K562 (cell line): Measurements from ENCODE around the gene SIRT7. TPM values are rescaled to one million over a fixed set of nuclear protein-coding genes. Genes with fewer than 3 reads are reported as not detected.

Source experiments
- ATAC-seq: fragments of 200-7000 bp; cut with Tn5 transposase; 3 replicates; pipeline ENCODE4 v1.9.1; 2020; ENCODE audit warnings: moderate library complexity
- BruUV-seq: library from RNA; stranded (reverse); fragments of 400-500 nt; replicated peaks from 2 replicates; lab custom pipeline; 2021; lab: Mats Ljungman, UMichigan
- CTCF ChIA-PET: fragments of 300-600 bp; formaldehyde crosslinking; extraction: SDS; loops from one replicate; lab custom pipeline; 2021; ENCODE audit warnings: low intra/inter-chr PET ratio; lab: Yijun Ruan, JAX
- POLR2A ChIA-PET: fragments of 300-600, 350-650 bp; sonication (Branson Sonifier 250); formaldehyde crosslinking; extraction: SDS; loops from one replicate; lab custom pipeline; 2021; ENCODE audit warnings: antibody characterized with exemption, inconsistent platforms; lab: Yijun Ruan, JAX
- DNase-seq, 4 experiments: peaks; one replicate each; pipeline versions ENCODE4 v3.0.0 to v3.0.0-alpha.2; 2011 to 2018; ENCODE audit warnings: low spot score in 3 of 4, mixed read lengths in 3 of 4; ENCODE audit errors: extremely low read depth in 1 of 4
- FAIRE-seq: peaks from 2 replicates; lab custom pipeline; 2011; peaks lifted over from hg19 to GRCh38; lab: Jason Lieb, UNC
- H2AFZ ChIP-seq: 2 replicates; pipeline ENCODE4 v1.6.0; 2011; ENCODE audit warnings: low read depth, low read length, control low read depth, inconsistent platforms
- H3K27ac ChIP-seq: fragments of 200-600 bp; 3 replicates; pipeline ENCODE4 v1.8.0; 2011; ENCODE audit warnings: low read depth, mild to moderate bottlenecking, control low read depth, inconsistent platforms, low read length, moderate library complexity, mixed read lengths; ENCODE audit errors: extremely low read depth
- H3K27me3 ChIP-seq, 2 experiments: fragments of 300-600 bp in 1 of 2; 2 replicates in 1 of 2; 3 replicates in 1 of 2; pipeline versions ENCODE4 v1.6.0 to v1.8.0; 2011; ENCODE audit warnings: inconsistent platforms in 2 of 2, low read length in 2 of 2, mild to moderate bottlenecking in 1 of 2, mixed read lengths in 1 of 2, moderate library complexity in 1 of 2; ENCODE audit not compliant: control insufficient read depth in 2 of 2, insufficient read depth in 2 of 2
- H3K36me3 ChIP-seq: fragments of 300-600 bp; 3 replicates; pipeline ENCODE4 v1.8.0; 2011; ENCODE audit warnings: mild to moderate bottlenecking, low read length, inconsistent platforms; ENCODE audit not compliant: control insufficient read depth, insufficient read depth
- H3K4me1 ChIP-seq, 2 experiments: fragments of 200-600 bp in 1 of 2; replicated peaks in 1 of 2; 2 replicates in 1 of 2; 3 replicates in 1 of 2; pipeline versions ENCODE4 v1.5.1 to v1.8.0; 2011; ENCODE audit warnings: inconsistent platforms in 2 of 2, low read length in 2 of 2, mild to moderate bottlenecking in 1 of 2, mixed read lengths in 1 of 2, moderate library complexity in 1 of 2; ENCODE audit not compliant: control insufficient read depth in 2 of 2, insufficient read depth in 2 of 2
- H3K4me2 ChIP-seq: 2 replicates; pipeline ENCODE4 v1.6.1; 2011; ENCODE audit warnings: low read length, control low read depth, inconsistent platforms, mixed read lengths; ENCODE audit not compliant: insufficient read depth
- H3K4me3 ChIP-seq: fragments of 200-600 bp; sonication (generic), shearing (Covaris generic); 2 replicates; pipeline ENCODE4 v1.5.1; 2016; ENCODE audit warnings: control low read depth, inconsistent platforms
- H3K79me2 ChIP-seq: fragments of 200-600 bp; 3 replicates; pipeline ENCODE4 v1.8.0; 2011; ENCODE audit warnings: low read length, inconsistent platforms; ENCODE audit not compliant: control insufficient read depth, insufficient read depth
- H3K9ac ChIP-seq, 2 experiments: 2 replicates each; pipeline versions ENCODE4 v1.6.0 to v1.6.1; 2011; ENCODE audit warnings: low read depth in 2 of 2, low read length in 2 of 2, control low read depth in 1 of 2, inconsistent platforms in 1 of 2, mild to moderate bottlenecking in 1 of 2, mixed read lengths in 1 of 2; ENCODE audit not compliant: insufficient read depth in 1 of 2
- H3K9me1 ChIP-seq: one replicate; pipeline ENCODE4 v1.6.0; 2011; ENCODE audit warnings: inconsistent platforms, mild to moderate bottlenecking, low read length, moderate library complexity; ENCODE audit not compliant: control insufficient read depth, insufficient read depth
- H3K9me3 ChIP-seq: replicated peaks from 2 replicates; pipeline ENCODE4 v1.5.1; 2011; ENCODE audit warnings: low read depth, low read length, inconsistent platforms; ENCODE audit not compliant: control insufficient read depth, insufficient read depth
- H4K20me1 ChIP-seq: replicated peaks from 2 replicates; pipeline ENCODE4 v1.6.1; 2011; ENCODE audit warnings: low read length, inconsistent platforms, mixed read lengths; ENCODE audit not compliant: control insufficient read depth, insufficient read depth
- CBFA2T2 ChIP-seq: fragments of 450-650 bp; conservative IDR thresholded peaks from 2 replicates; pipeline ENCODE4 v1.6.1; 2017; ENCODE audit warnings: mild to moderate bottlenecking
- CBFA2T3 ChIP-seq: fragments of 450-650 bp; IDR thresholded peaks from 2 replicates; pipeline ENCODE4 v1.6.1; 2017
- GABPA ChIP-seq: fragments of 200-800 bp; sonication (Bioruptor generic); conservative IDR thresholded peaks from 2 replicates; pipeline ENCODE4 v1.6.1; 2016; ENCODE audit warnings: low read depth, missing genetic modification characterization, missing compliant biosample characterization
- HMG20B ChIP-seq: fragments of 250-450 bp; sonication (Bioruptor Pico); IDR thresholded peaks from 2 replicates; pipeline ENCODE4 v1.5.0; 2021; ENCODE audit warnings: mild to moderate bottlenecking
- KLF10 ChIP-seq: fragments of 250-450 bp; sonication (Bioruptor Pico); IDR thresholded peaks from 2 replicates; pipeline ENCODE4 v1.6.1; 2021; ENCODE audit warnings: matching md5 sums
- MEF2A ChIP-seq: IDR thresholded peaks from 2 replicates; pipeline ENCODE4 v1.6.1; 2011; ENCODE audit warnings: low read depth, mild to moderate bottlenecking, low read length, moderate library complexity; ENCODE audit not compliant: control insufficient read depth
- MYBL2 ChIP-seq, 2 experiments: fragments of 450-650 bp in 1 of 2; sonication (generic) in 1 of 2; formaldehyde crosslinking in 1 of 2; IDR thresholded peaks; 2 replicates each; pipeline versions ENCODE4 v1.6.1 to v1.8.1; 2017 to 2022; ENCODE audit warnings: borderline replicate concordance in 1 of 2, inconsistent platforms in 1 of 2, low read depth in 1 of 2, mild to moderate bottlenecking in 1 of 2, missing genetic modification reagents in 1 of 2, moderate library complexity in 1 of 2
- RBM14 ChIP-seq: fragments of 200-400 bp; formaldehyde crosslinking; IDR thresholded peaks from 2 replicates; pipeline ENCODE4 v1.6.1; 2018; ENCODE audit warnings: low read depth, mild to moderate bottlenecking, low read length, moderate library complexity, borderline replicate concordance; ENCODE audit not compliant: insufficient read depth
- RBM39 ChIP-seq: fragments of 200-400 bp; formaldehyde crosslinking; optimal IDR thresholded peaks from 2 replicates; pipeline ENCODE3; 2018; ENCODE audit warnings: low read depth, low read length
- SMARCC2 ChIP-seq: fragments of 450-650 bp; IDR thresholded peaks from 2 replicates; pipeline ENCODE4 v1.6.1; 2017; ENCODE audit warnings: antibody characterized with exemption, moderate library complexity, mild to moderate bottlenecking, low read depth
- SOX6 ChIP-seq: fragments of 450-650 bp; IDR thresholded peaks from 2 replicates; pipeline ENCODE4 v1.6.1; 2014; ENCODE audit warnings: mild to moderate bottlenecking
- SPI1 ChIP-seq: IDR thresholded peaks from 2 replicates; pipeline ENCODE4 v1.6.1; 2011; ENCODE audit warnings: low read depth, low read length, control low read depth, borderline replicate concordance
- ZNF311 ChIP-seq: fragments of 250-450 bp; sonication (Bioruptor Pico); IDR thresholded peaks from 2 replicates; pipeline ENCODE4 v1.4.0; 2020; ENCODE audit warnings: mild to moderate bottlenecking, moderate library complexity
- ZSCAN29 ChIP-seq: fragments of 450-650 bp; IDR thresholded peaks from 2 replicates; pipeline ENCODE4 v1.6.1; 2017
- WGBS: fragments of 100-300 bp; shearing (Covaris generic); methylation state at CpG from one replicate; pipeline ENCODE4 v1.1.6; 2016; ENCODE audit warnings: low coverage, mixed read lengths; ENCODE audit not compliant: insufficient coverage; ENCODE audit errors: missing lambda C conversion rate; 5-methylcytosine and 5-hydroxymethylcytosine counted together
- in situ Hi-C: fragments of 300-500 bp; cut with MboI; formaldehyde crosslinking; loops from 4 replicates; pipeline ENCODE4 v1.15.0; 2018; ENCODE audit warnings: inconsistent platforms, mixed read lengths
- intact Hi-C: fragments of 100-400 bp; cut with micrococcal nuclease; formaldehyde crosslinking; loops from 2 replicates; pipeline ENCODE4 v1.14.2; 2022
- polyA plus RNA-seq, 8 experiments: library from polyadenylated mRNA; depleted of rRNA in 4 of 8; stranded (reverse) in 5 of 8; unstranded in 3 of 8; fragments of >200 nt; fragmentation: Nextera tagmentation in 2 of 8; fragmentation: Illumina TruSeq in 1 of 8; extraction: Ambion mirVana in 2 of 8; extraction: Trizol in 1 of 8; gene quantifications; 2 replicates each; pipeline versions ENCODE4 v1.2.1 to v1.2.3, GENCODE V29; 2011 to 2014; ENCODE audit warnings: inconsistent platforms in 1 of 8, missing spikeins in 1 of 8
- total RNA-seq, 7 experiments: library from RNA; depleted of rRNA in 6 of 7; stranded (reverse); fragments of >200 nt in 6 of 7; fragmentation: Illumina TruSeq in 2 of 7; extraction: Trizol in 2 of 7; gene quantifications; 2 replicates each; pipeline versions ENCODE4 v1.2.1 to v1.2.3, GENCODE V29; 2011 to 2021; ENCODE audit warnings: low replicate concordance in 1 of 7
- TF ChIP-seq, protein P1 (sequence below): fragments of 450-650 bp; formaldehyde crosslinking; IDR thresholded peaks from 2 replicates; pipeline ENCODE4 v1.4.0; 2020; ENCODE audit warnings: mild to moderate bottlenecking
- TF ChIP-seq, protein P2 (sequence below): fragments of 250-450 bp; sonication (Bioruptor Pico); IDR thresholded peaks from 2 replicates; pipeline ENCODE4 v1.5.0; 2021; ENCODE audit warnings: mild to moderate bottlenecking, moderate library complexity

Gene SIRT7
- total and polyA plus RNA-seq, 9 of the 15 experiments (the other 6 are each of a cell fraction or from before 2014, with no cell fraction given), result 1.6 to 54.8 (median 20.3) TPM

DNA sequence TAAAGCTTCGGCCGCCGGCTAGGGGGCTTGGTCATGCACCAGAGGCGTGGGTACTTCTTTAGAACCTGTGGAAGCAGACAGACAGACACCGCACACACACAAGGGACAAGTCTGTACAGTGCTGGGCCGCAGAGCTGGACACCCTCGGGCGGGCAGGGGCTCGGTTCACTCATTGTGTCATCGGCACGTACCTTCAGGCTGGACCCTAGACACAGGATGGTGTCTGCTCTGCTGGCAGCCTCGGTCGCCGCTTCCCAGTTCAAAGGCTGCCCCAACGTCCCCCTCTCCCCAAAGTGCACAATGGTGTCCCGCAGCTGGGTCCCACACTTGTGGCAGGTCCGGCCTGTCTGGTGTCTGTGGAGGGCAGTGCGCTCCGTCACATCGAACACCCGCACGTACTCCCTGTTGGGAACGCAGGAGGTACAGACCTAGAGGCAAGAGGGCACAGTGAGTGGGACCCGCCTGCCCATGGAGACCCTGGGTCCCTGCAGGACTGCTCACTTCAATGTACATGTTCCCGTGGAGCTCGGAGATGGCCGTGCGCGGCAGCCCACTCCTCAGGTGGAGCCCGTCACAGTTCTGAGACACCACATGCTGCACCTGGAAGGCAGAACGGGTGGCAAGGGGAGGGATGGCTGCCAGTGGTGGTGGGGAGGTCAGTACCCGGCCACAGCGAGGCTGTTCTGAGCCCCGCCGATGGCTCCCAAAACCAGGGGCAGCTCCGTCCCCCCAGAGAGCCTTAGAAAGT is 3.7 kb downstream of the SIRT7 start:
- peaks cover 6% of the 10 kb centered on the region for H3K9me1 ChIP-seq
- BruUV-seq, result no TSS peak
- CTCF ChIA-PET, result no interaction called here
- no peak overlapping the region for H2AFZ ChIP-seq
- intact Hi-C loops, result no loop called here
- no peak for DNase-seq
- POLR2A ChIA-PET, result interaction anchor here (0.6 to 5.4 kb wide), 6 partner anchors 9 to 258 kb away, joined by 3 to 46 read pairs (median 6); partner anchors contain the start of genes MAFG and PDE6G
- H3K27me3 ChIP-seq, result no peaks in the 10 kb centered on the region
- peaks cover 66% of the 10 kb centered on the region; the same call in 2 of the 3 replicates for H3K36me3 ChIP-seq
- no peak overlapping the region; the same call in 2 of the 3 replicates for H3K27ac ChIP-seq
- ATAC-seq, result no peak
- no peak for FAIRE-seq
- H4K20me1 ChIP-seq, result peaks cover 16% of the 10 kb centered on the region
- peaks cover 41 to 90% of the 10 kb centered on the region in 2 experiments for H3K4me1 ChIP-seq
- WGBS, result 95% methylated on average over 24 of the region's 36 CpGs
- no peak overlapping the region for H3K4me3 ChIP-seq
- H3K79me2 ChIP-seq, result peaks cover 55% of the 10 kb centered on the region
- H3K9me3 ChIP-seq, result no peaks in the 10 kb centered on the region
- in situ Hi-C loops, result no loop called here
- no peak overlapping the region for H3K4me2 ChIP-seq
- H3K9ac ChIP-seq, result peak overlapping the region in 1 of 2 experiments; percentile 39; a peak in 1 of 4 replicates
- no peak for TF ChIP-seq GABPA (tag)
- TF ChIP-seq MEF2A, result no peak
- no peak for TF ChIP-seq SMARCC2
- no peak for TF ChIP-seq RBM39
- no peak for TF ChIP-seq CBFA2T2
- no peak for TF ChIP-seq ZSCAN29
- TF ChIP-seq SOX6, result no peak
- no peak for TF ChIP-seq CBFA2T3
- TF ChIP-seq MYBL2 (IDR thresholded peaks at IDR 0.05; ENCODE audit: low read depth), result no peak
- TF ChIP-seq MYBL2 (CRISPR knock-in tag; IDR thresholded peaks at IDR 0.05; ENCODE audit: borderline replicate concordance), result no peak
- TF ChIP-seq, protein P1, sequence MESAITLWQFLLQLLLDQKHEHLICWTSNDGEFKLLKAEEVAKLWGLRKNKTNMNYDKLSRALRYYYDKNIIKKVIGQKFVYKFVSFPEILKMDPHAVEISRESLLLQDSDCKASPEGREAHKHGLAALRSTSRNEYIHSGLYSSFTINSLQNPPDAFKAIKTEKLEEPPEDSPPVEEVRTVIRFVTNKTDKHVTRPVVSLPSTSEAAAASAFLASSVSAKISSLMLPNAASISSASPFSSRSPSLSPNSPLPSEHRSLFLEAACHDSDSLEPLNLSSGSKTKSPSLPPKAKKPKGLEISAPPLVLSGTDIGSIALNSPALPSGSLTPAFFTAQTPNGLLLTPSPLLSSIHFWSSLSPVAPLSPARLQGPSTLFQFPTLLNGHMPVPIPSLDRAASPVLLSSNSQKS (CRISPR knock-in tag), result no peak
- no peak for TF ChIP-seq ZNF311 (CRISPR knock-in tag)
- TF ChIP-seq HMG20B, result no peak
- TF ChIP-seq RBM14, result no peak
- TF ChIP-seq, protein P2, sequence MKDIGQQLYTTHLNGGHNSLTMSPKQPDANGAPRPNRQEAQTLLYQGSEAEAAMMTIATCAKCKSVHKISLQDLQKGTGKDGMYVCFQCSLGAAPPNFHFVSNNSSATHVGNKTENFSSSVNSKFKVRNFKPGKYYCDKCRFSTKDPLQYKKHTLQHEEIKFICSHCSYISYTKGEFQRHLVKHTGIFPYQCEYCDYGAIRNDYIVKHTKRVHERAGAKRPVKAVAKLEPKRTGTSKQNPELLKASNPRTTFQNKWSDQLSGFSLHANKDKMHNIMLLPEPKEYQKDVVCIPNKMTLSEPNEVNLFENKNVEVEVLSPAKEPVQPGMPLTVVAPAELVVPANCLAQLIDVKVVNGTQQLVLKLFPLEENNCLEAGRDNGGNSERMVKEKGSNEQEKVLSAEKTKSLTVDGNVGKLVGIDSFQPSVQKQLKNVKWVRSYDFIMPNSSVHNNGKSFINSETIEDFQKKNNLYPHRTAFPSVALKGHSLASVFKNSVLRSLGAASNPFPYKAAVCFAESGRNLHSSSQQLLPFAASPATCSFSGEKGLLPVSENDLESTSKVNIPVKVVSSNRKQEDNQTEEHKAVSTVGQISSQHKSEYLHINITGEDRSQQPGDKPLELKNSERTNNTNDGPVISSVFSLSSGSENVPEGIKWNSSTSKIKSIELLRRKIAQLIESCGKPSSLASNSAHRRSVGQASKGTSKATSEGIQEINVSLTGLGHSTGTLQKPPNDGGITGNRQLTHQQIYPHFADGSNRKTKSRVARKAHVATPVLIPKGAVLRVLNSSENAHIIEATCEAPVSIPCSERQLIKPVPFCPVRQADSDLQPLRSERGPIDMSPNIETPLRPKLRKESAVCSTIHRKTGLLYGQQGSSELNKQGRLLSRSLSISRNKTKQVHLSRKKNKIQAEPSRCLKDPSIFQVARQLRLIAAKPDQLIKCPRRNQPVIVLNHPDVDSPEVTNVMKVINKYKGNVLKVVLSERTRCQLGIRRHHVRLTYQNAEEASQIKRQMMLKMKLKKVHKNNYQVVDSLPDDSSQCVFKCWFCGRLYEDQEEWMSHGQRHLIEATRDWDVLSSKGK (CRISPR knock-in tag), result no peak
- no peak for TF ChIP-seq SPI1
- TF ChIP-seq KLF10, result no peak
